ENCODE measurements around the gene BUD13.

GRCh38 chr11:116788534-116788933, 15.7 kb upstream of the BUD13 start:
- TF ChIP-seq, protein P1, sequence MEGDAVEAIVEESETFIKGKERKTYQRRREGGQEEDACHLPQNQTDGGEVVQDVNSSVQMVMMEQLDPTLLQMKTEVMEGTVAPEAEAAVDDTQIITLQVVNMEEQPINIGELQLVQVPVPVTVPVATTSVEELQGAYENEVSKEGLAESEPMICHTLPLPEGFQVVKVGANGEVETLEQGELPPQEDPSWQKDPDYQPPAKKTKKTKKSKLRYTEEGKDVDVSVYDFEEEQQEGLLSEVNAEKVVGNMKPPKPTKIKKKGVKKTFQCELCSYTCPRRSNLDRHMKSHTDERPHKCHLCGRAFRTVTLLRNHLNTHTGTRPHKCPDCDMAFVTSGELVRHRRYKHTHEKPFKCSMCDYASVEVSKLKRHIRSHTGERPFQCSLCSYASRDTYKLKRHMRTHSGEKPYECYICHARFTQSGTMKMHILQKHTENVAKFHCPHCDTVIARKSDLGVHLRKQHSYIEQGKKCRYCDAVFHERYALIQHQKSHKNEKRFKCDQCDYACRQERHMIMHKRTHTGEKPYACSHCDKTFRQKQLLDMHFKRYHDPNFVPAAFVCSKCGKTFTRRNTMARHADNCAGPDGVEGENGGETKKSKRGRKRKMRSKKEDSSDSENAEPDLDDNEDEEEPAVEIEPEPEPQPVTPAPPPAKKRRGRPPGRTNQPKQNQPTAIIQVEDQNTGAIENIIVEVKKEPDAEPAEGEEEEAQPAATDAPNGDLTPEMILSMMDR (IDR thresholded peaks at IDR 0.05) = no peak
- no peak for TF ChIP-seq POLR2A (IDR thresholded peaks at IDR 0.05)

Measured in body of pancreas (tissue), 4 donors.